ENCODE data around the gene MYCBP2. TPM values are rescaled to one million over a fixed set of nuclear protein-coding genes. Genes with fewer than 3 reads are reported as not detected.
"Not testable (repeated sequence)": the region's sequence is repeated elsewhere in the genome, so short reads cannot be mapped to it uniquely, and the experiment has no call there.

The MYCBP2 gene
- total and polyA plus RNA-seq, 4 donors, result 23.2 to 130 (median 57.9) TPM

DNA sequence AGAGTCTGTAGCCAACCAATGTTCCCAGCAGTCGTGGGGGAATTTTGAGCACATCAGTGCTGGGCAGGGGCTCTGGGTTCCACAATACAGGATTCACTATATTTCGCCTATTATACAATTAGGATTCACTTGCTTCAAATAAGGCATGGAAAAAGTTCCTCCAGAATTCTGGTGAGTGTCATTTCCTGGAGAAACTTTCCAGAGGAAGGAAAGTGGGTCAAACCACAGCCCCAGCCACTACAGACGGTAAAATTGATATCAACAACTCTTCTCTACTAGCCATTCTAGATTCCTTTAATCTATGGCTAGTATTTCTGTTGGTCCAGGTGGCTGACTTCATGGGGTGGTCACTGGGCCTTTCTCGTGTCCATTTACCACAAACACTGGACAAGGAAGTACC lies 10.5 kb downstream of the MYCBP2 start:
- H3K4me3 ChIP-seq, result no peak overlapping the region
- H3K27me3 ChIP-seq (ENCODE audit: control insufficient read depth in 3 of 3, insufficient read depth in 3 of 3, low read length in 2 of 3), result no peaks in the 10 kb centered on the region
- TF ChIP-seq, protein P1, sequence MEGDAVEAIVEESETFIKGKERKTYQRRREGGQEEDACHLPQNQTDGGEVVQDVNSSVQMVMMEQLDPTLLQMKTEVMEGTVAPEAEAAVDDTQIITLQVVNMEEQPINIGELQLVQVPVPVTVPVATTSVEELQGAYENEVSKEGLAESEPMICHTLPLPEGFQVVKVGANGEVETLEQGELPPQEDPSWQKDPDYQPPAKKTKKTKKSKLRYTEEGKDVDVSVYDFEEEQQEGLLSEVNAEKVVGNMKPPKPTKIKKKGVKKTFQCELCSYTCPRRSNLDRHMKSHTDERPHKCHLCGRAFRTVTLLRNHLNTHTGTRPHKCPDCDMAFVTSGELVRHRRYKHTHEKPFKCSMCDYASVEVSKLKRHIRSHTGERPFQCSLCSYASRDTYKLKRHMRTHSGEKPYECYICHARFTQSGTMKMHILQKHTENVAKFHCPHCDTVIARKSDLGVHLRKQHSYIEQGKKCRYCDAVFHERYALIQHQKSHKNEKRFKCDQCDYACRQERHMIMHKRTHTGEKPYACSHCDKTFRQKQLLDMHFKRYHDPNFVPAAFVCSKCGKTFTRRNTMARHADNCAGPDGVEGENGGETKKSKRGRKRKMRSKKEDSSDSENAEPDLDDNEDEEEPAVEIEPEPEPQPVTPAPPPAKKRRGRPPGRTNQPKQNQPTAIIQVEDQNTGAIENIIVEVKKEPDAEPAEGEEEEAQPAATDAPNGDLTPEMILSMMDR (IDR thresholded peaks at IDR 0.05; ENCODE audit: control extremely low read depth, extremely low read depth), result no peak
- H3K9ac ChIP-seq (ENCODE audit: insufficient read depth in 1 of 2, low read length in 2 of 2), result no peak overlapping the region
- no peaks in the 10 kb centered on the region for H3K9me3 ChIP-seq (ENCODE audit: control insufficient read depth in 4 of 4, insufficient read depth in 3 of 4, low read length in 3 of 4)
- H3K36me3 ChIP-seq (ENCODE audit: control insufficient read depth in 4 of 4, insufficient read depth in 4 of 4, low read length in 4 of 4), result no peaks in the 10 kb centered on the region
- WGBS, 2 donors, result 50 to 51% methylated on average over 4 of the region's 4 CpGs
- H3K27ac ChIP-seq (ENCODE audit: low read depth in 1 of 2, low read length in 1 of 2), result peak overlapping the region in 1 of 2 donors; percentile 57
- no peak for ATAC-seq (ENCODE audit: insufficient read depth, low FRiP score)
- H3K4me1 ChIP-seq (ENCODE audit: control insufficient read depth in 5 of 5, insufficient read depth in 5 of 5, low read length in 5 of 5), result peaks cover 0 to 9% (median 4%) of the 10 kb centered on the region in 5 donors
- DNase-seq, result no peak

DNA sequence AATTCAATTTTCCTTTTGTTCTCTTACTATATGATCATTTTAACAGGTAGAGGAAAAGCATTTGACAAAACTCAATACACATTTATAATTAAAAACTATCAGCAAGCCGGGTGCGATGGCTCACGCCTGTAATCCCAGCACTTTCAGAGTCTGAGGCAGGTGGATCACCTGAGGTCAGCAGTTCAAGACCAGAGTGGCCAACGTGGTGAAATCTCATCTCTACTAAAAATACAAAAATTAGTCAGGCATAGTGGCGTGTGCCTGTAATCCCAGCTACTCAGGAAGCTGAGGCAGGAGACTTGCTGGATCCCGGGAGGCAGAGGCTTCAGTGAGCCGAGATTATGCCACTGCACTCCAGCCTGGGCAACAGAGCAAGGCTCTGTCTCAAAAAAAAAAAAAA lies 11.4 kb downstream of the MYCBP2 start:
- not testable (repeated sequence) for H3K4me3 ChIP-seq; ATAC-seq (ENCODE audit: insufficient read depth, low FRiP score); H3K36me3 ChIP-seq (ENCODE audit: control insufficient read depth in 4 of 4, insufficient read depth in 4 of 4, low read length in 4 of 4); H3K9ac ChIP-seq (ENCODE audit: insufficient read depth in 1 of 2, low read length in 2 of 2); H3K9me3 ChIP-seq (ENCODE audit: control insufficient read depth in 4 of 4, insufficient read depth in 3 of 4, low read length in 3 of 4); H3K27me3 ChIP-seq (ENCODE audit: control insufficient read depth in 3 of 3, insufficient read depth in 3 of 3, low read length in 2 of 3); DNase-seq; H3K27ac ChIP-seq (ENCODE audit: low read depth in 1 of 2, low read length in 1 of 2); H3K4me1 ChIP-seq (ENCODE audit: control insufficient read depth in 5 of 5, insufficient read depth in 5 of 5, low read length in 5 of 5)
- WGBS, 2 donors, result 84 to 90% methylated on average over 7 of the region's 7 CpGs

DNA sequence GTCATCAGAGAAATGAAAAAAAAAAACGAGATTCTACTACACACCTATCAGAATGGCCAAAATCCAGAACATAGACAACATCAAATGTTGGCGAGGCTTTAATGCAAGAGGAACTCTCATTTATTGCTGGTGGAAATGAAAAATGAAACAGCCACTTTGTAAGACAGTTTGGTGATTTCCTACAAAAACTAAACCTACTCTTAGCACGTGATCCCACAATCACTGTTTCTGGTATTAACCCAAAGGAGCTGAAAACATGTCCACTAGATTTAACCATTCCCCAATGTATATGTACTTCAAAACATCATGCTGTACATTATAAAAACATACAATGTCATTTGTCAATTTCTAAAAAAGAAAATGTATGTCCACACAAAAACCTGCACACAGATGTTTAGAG lies 13.0 kb downstream of the MYCBP2 start:
- 84 to 85% methylated on average over 3 of the region's 3 CpGs for WGBS, 2 donors
- H3K27ac ChIP-seq (ENCODE audit: low read depth in 1 of 2, low read length in 1 of 2), result no peak overlapping the region
- H3K36me3 ChIP-seq (ENCODE audit: control insufficient read depth in 4 of 4, insufficient read depth in 4 of 4, low read length in 4 of 4), result no peaks in the 10 kb centered on the region
- DNase-seq (no peak), ATAC-seq (ENCODE audit: insufficient read depth, low FRiP score) (no peak)
- H3K9ac ChIP-seq (ENCODE audit: insufficient read depth in 1 of 2, low read length in 2 of 2), result no peak overlapping the region
- H3K4me3 ChIP-seq, result no peak overlapping the region
- H3K27me3 ChIP-seq (ENCODE audit: control insufficient read depth in 3 of 3, insufficient read depth in 3 of 3, low read length in 2 of 3), result no peaks in the 10 kb centered on the region
- peaks cover 0 to 15% (median 10%) of the 10 kb centered on the region in 5 donors for H3K4me1 ChIP-seq (ENCODE audit: control insufficient read depth in 5 of 5, insufficient read depth in 5 of 5, low read length in 5 of 5)
- TF ChIP-seq, protein P1 (IDR thresholded peaks at IDR 0.05; ENCODE audit: control extremely low read depth, extremely low read depth), result no peak
- H3K9me3 ChIP-seq (ENCODE audit: control insufficient read depth in 4 of 4, insufficient read depth in 3 of 4, low read length in 3 of 4), result no peaks in the 10 kb centered on the region

DNA sequence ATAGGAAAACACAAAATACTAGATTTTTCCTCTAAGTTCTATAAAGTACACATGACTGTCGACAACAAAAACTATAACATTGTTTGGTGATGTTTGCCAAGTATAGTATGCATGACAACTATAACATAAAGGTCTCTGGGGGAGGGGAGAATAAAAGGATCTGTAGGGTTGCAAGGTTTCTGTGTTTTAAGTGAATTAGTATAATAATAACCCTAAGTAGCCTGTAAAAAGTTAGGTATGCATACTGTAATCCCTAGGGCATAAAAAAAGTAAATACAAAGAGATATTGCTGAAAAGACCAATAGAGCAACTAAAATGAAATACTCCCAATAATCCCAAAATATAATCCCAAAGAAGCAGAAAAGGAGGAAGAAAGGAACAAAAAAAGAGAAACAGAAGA lies 14.6 kb downstream of the MYCBP2 start:
- no peaks in the 10 kb centered on the region for H3K27me3 ChIP-seq (ENCODE audit: control insufficient read depth in 3 of 3, insufficient read depth in 3 of 3, low read length in 2 of 3)
- no peak overlapping the region for H3K27ac ChIP-seq (ENCODE audit: low read depth in 1 of 2, low read length in 1 of 2)
- H3K36me3 ChIP-seq (ENCODE audit: control insufficient read depth in 4 of 4, insufficient read depth in 4 of 4, low read length in 4 of 4), result no peaks in the 10 kb centered on the region
- H3K9ac ChIP-seq (ENCODE audit: insufficient read depth in 1 of 2, low read length in 2 of 2), result no peak overlapping the region
- 73 to 77% methylated on average over 1 of the region's 1 CpG for WGBS, 2 donors
- DNase-seq, result no peak
- H3K9me3 ChIP-seq (ENCODE audit: control insufficient read depth in 4 of 4, insufficient read depth in 3 of 4, low read length in 3 of 4), result no peaks in the 10 kb centered on the region
- peaks cover 0 to 20% (median 10%) of the 10 kb centered on the region in 5 donors for H3K4me1 ChIP-seq (ENCODE audit: control insufficient read depth in 5 of 5, insufficient read depth in 5 of 5, low read length in 5 of 5)
- TF ChIP-seq, protein P1 (IDR thresholded peaks at IDR 0.05; ENCODE audit: control extremely low read depth, extremely low read depth), result no peak
- ATAC-seq (ENCODE audit: insufficient read depth, low FRiP score), result no peak
- H3K4me3 ChIP-seq, result no peak overlapping the region

All from lung (tissue), 12 donors.